ENCODE results near the gene C11orf52. TPM values are rescaled to one million over a fixed set of nuclear protein-coding genes. Genes with fewer than 3 reads are reported as not detected.
A peak's percentile ranks its signal among the peaks of the same experiment; 100 is the strongest.

Gene C11orf52
- total RNA-seq, 2 experiments from 2014 or later = not detected

- Mint-ChIP-seq H3K27me3 (peaks cover 1% of the 10 kb centered on the region), H3K27ac (no peak overlapping the region), H3K4me3 (no peak overlapping the region), H3K9me3 (no peaks in the 10 kb centered on the region), H3K4me1 (ENCODE audit: low read depth) (peaks cover 19% of the 10 kb centered on the region), H3K36me3 (ENCODE audit: low read depth) (no peaks in the 10 kb centered on the region)
- intact Hi-C loops (cut with micrococcal nuclease) = no loop called here
- POLR2A ChIA-PET = no interaction called here
- no peak for DNase-seq
- CTCF ChIA-PET = interaction anchor here (0.7 to 2.0 kb wide), 2 partner anchors 9 to 13 kb away, joined by 3 to 6 read pairs; no protein-coding TSS in a partner anchor
- TF ChIP-seq CTCF (IDR thresholded peaks at IDR 0.05) = no peak
- no peak for ATAC-seq
These were observed 4.1 kb downstream of the C11orf52 start for GRCh38 chr11:111922803-111923202.

GRCh38 chr11:111923351-111923788, 4.7 kb downstream of the C11orf52 start:
- intact Hi-C loops (cut with micrococcal nuclease) = no loop called here
- Mint-ChIP-seq H3K9me3 (no peaks in the 10 kb centered on the region), H3K27ac (peak overlapping the region; percentile 44), H3K4me3 (no peak overlapping the region), H3K27me3 (peaks cover 1% of the 10 kb centered on the region), H3K36me3 (ENCODE audit: low read depth) (no peaks in the 10 kb centered on the region), H3K4me1 (ENCODE audit: low read depth) (peaks cover 21% of the 10 kb centered on the region)
- POLR2A ChIA-PET = interaction anchor here (0.8 kb wide), 1 partner anchor 8 kb away, joined by 3 read pairs; no protein-coding TSS in a partner anchor
- TF ChIP-seq CTCF (IDR thresholded peaks at IDR 0.05) = no peak
- CTCF ChIA-PET = interaction anchor here (0.7 to 2.0 kb wide), 2 partner anchors 8 to 13 kb away, joined by 3 to 6 read pairs; no protein-coding TSS in a partner anchor
- DNase-seq = no peak
- no peak for ATAC-seq

GRCh38 chr11:111923951-111924350, 5.2 kb downstream of the C11orf52 start:
- DNase-seq = no peak
- CTCF ChIA-PET = interaction anchor here (1.3 to 2.0 kb wide), 2 partner anchors 8 to 43 kb away, joined by 3 to 6 read pairs; no protein-coding TSS in a partner anchor
- Mint-ChIP-seq H3K36me3 (ENCODE audit: low read depth) (no peaks in the 10 kb centered on the region), H3K27ac (no peak overlapping the region), H3K4me3 (no peak overlapping the region), H3K4me1 (ENCODE audit: low read depth) (peaks cover 21% of the 10 kb centered on the region), H3K9me3 (no peaks in the 10 kb centered on the region), H3K27me3 (peaks cover 1% of the 10 kb centered on the region)
- no peak for TF ChIP-seq CTCF (IDR thresholded peaks at IDR 0.05)
- POLR2A ChIA-PET = interaction anchor here (0.8 kb wide), 1 partner anchor 8 kb away, joined by 3 read pairs; no protein-coding TSS in a partner anchor
- no peak for ATAC-seq
- intact Hi-C loops (cut with micrococcal nuclease) = no loop called here

GRCh38 chr11:111925953-111926352, 7.2 kb downstream of the C11orf52 start:
- TF ChIP-seq CTCF (IDR thresholded peaks at IDR 0.05) = no peak
- DNase-seq = no peak
- Mint-ChIP-seq H3K36me3 (ENCODE audit: low read depth) (no peaks in the 10 kb centered on the region), H3K4me3 (peak overlapping the region; percentile 75), H3K4me1 (ENCODE audit: low read depth) (peaks cover 21% of the 10 kb centered on the region), H3K9me3 (no peaks in the 10 kb centered on the region), H3K27ac (peak overlapping the region; percentile 71), H3K27me3 (no peaks in the 10 kb centered on the region)
- intact Hi-C loops (cut with micrococcal nuclease) = loop anchor here (2.0 kb wide), 1 partner anchor 47 kb away; the partner anchor contains the start of genes CFAP68 and FDXACB1
- no peak for ATAC-seq
- ChIA-PET POLR2A (interaction anchor here (1.2 to 3.8 kb wide), 8 partner anchors 10 to 160 kb away, joined by 3 to 16 read pairs (median 8); partner anchors contain the start of genes ALG9, DIXDC1, DLAT and PPP2R1B), CTCF (interaction anchor here (1.1 to 3.2 kb wide), 12 partner anchors 10 to 354 kb away, joined by 3 to 22 read pairs (median 4); partner anchors contain the start of genes ALG9 and CFAP68)

All from activated CD8-positive, alpha-beta T cell treated with anti-CD3 and anti-CD28 coated beads for 36 hours (primary cell).